Measurements from ENCODE around the gene URB1.

Gene URB1

DNA sequence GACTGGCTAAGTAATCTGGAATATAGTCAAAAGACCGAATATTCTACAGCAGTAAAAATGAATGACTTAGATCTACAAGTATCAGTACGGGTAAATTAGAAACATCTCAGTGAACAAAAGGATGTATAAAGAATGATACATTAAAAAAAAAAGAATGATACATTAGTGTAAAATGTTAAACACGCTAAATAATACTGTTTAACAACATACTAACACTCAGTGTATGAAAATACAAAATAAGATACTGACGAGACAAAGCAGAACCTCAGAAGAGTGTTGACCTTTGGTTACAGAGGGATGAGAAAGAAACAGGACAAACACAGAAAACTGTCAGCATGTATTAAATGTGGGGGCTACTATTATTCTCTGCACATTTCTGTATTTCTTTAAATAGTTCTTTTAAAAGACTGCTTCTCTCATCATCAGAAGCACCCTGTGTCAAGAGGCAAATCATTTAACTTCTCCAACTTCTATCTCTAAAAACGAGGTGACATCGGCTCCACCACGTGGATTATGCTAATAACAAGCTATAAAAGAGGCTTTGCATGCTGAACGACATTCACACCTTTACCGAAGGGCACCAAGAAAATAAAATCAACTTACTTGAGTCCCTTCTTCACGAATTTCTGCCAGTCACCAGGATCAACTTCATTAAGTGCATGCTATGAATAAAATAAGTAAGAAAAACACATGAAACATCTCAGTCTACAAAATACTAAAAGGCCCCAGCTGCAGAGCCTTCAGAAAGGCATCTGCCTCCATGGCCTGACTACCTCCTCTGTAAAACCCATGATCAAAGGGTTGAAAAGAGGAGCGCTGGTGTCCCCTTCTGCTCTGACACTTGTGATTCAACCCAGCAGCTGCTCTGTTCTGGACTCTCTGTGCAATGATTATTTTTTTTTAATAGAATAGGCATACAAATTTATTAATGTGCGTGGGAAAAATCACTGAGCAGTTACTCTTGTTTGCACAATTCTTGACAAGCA is 51.7 kb downstream of the URB1 start:
- no peak for DNase-seq (ENCODE audit: low read depth)

- no peak for DNase-seq (ENCODE audit: low read depth)
Observed at GRCh38 chr21:32338209-32338921, 54.4 kb downstream of the URB1 start.

DNA sequence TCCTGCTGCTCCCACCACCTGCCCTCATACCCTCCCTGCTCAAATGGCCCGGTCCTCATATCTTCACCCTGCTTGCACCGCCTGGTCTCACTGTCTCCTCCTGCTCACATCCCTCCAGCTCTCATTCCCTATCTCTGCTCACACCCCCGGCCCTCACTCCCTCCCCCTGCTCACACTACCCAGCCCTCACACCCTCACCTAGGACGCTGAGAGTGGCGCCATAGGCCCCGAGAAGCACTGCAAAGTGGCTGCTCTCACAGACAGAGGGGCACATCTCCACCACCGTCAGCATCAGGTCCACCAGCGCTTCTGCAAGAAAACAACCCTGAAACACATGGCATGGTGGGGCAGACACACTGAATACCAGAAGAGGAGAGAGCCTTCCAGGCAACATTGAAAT is 55.6 kb downstream of the URB1 start:
- DNase-seq (ENCODE audit: low read depth), result no peak

DNA sequence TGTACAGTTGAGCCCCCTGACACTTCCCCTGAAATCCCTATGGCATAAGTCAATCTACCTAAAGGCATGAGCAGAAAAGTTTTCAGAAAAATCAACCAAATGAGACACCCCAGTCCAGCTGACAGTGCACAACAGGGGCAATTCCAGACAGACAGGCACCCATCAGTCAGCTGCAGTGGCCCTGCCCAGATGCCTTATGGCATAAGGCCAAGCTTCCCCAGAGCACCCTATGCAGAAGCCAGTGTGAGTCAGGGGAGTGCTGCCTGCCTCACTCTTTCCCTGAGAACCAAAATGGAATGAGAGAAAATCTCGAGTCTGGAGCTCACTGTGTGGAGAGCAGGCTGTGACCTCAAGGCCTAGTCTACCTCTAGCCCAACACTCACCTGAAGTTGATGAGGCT is 56.1 kb downstream of the URB1 start:
- no peak for DNase-seq (ENCODE audit: low read depth)

DNA sequence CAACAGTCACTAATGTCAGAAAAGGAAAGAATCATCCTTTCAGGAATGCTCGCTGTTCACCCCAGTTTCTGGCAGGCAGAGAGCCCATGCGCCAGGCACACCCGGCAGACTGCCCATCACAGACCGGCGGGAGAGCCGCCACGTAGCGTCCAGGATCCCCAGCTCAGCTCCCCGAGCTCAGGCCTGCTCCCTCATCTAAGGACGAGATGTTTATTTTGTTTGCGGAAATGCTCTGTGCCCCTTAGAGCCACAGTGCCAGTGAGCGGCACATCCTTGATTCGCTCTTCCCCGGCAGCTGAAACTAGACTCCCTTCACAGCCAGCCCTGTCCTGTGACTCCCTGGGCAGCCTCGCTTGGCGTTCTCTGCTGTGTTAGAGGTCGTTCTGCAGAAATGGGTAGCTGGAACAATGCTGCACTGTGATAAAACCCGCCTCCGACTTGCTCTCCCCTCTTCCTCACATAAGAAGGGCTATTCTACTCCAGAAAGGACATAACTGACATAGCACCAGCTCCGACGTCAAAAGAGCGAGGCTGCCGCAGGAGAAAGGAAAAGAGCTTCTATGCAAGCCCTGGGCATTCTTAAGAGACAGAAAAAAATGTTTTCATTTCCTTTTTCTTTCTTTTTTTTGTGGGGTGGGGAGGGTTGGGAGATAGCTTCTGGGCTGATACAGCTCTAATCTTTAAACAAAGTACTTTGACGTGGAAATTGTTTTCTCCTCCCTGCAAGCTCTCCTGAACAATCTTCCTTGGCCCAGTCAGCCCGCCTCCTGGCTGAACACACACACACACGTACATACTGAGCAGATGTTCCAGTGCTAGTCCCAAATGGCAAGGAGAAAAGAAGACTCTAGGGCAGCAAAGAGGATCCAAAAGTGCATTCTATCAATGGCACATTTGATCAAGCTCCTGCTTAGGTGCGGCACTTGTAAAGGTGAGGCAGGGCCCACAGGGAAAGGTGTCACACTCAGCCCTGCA is 56.9 kb downstream of the URB1 start:
- DNase-seq (ENCODE audit: low read depth), result no peak

DNA sequence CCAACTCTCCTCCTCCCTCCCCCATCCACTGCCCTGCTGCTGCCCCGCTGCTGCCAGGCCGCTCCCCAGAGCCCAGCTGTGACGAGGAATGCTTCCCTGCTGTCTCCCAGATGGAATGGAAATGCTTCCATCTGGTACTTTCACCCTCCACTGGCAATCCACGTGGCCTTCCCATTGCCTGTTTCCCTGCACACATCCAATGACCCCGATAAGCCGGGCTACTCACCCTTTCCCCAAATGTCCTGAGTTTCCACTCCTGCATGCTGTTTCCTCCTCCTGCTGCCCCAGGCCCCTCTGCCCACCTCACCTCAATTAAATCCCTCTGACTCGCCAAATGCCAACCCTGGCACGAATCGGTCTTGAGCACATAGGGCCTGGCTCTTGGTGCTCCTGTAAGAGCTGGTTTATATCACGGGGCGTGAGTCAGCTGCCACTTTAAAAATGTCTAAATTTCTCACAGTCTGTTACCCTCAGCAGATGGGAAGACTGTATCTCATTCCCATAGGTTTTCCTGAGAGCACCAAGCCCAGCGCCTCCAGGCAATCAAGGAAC is 57.8 kb downstream of the URB1 start:
- no peak for DNase-seq (ENCODE audit: low read depth)

DNA sequence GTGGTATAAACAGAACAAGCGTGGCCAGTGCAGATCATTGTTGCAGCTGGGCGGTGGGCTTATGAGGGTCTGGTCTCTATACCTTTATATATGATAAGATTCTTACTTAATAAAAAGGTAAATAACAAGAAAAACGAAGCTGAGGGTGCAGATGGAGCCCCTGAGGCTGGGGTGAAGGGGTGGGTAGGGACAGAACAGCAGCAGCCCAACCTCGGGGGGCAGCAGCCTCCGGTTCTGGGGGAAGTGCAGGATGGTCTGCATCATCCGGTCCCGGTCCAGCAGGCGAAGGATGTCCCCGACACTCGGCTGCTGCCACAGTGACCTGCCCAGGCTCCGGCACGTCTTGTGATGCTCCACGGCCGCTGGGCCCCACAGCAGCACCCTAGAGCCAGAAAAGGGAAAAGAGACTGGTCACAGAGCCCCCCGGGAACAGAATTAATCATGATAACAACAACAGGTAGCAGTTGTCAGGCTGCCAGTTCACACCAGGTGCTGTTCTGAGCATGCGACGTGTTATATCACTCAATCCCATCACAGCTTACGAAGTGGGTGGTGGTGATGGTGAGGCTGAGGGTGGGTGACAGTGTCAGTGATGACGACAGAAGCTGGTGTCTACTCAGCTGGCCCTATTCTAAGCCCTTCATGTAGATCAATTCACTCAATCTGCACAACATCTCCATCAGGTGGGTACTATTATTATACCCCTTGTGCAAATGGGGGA is 58.7 kb downstream of the URB1 start:
- DNase-seq (ENCODE audit: low read depth), result no peak

GRCh38 chr21:32332463-32332951 is 60.3 kb downstream of the URB1 start:
- DNase-seq (ENCODE audit: low read depth), result no peak

DNA sequence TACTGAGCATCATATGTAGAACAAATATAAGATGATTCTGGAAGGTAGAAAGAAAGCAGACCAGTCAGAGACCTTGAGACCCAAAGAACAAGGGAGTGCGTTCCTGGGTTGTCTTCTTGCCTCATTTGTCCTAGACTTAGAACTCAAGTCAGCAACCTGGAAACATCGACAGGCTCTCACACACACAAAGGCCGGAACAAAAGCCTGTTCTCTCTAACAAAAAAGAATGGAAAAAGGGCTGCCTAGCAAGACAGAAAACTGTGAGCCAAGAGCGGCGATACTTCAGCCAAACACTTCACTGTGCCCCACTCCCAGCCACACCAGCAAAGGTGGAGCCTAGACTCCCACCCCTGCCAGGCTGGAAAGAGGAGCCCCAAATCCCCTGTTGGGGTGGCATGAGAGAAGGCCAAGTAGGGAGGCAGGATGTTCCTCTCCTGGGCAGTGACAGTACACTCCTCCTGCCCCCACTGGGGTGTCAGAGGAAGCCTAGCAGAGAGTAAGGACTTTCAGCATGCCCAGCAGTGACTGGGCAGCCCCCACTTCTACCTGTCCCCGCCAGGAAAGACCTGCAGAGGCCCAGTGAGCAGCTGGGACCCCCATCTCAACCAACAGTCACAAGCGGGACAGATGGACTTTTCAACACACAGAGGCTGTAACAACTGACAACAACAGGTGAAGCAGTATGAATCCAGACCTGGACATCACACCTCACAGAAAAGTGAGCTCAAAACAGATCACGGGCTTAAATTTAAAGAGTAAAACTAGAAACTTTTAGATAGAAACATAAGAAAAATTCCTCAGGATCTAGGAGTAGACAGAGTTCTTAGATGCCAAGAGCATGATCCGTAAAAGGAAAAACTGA is 61.1 kb downstream of the URB1 start:
- no peak for DNase-seq (ENCODE audit: low read depth)

DNA sequence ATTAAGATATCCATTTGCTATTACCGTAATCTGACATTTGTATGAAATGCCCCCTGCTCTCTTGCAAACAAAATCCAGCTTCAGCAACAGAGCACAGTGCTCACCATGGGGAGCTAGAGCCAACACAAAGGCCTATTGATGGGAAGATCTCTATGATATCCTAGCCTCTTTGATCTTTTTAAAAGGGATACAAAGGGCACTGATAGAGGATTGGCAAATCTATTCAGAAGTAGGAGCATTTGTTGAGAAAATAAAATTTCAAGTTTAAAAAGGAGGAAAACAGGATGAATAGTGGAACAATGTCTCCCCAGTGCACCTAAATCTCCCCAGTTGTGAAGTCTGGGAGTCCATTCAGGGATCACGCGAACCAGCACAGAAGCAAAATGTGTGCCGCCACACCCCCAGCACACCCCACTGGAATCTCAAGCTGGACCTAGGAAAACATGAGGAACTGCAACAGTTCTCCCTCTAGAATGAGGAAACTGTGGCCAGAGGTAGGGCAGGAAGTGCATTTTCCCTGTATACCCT is 62.0 kb downstream of the URB1 start:
- DNase-seq (ENCODE audit: low read depth), result no peak

DNA sequence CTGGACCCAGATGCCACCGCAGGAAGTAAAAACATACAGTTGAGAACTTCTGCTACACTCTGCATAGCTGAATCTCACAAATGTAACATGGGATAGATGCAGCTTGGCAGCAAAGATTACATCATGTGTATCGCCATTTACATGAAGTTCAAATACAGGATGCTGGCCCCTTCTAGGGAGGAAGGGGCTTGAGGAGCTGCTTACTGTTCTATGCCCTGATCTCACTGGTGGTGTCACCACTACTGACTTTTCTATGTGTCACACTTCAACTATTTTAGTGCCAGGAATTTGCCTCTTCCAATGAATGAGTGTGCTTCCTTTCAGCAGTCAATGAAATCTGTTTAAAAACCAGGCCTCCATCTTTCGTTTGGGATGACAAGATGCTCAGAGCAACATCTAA is 63.0 kb downstream of the URB1 start:
- no peak for DNase-seq (ENCODE audit: low read depth)

GRCh38 chr21:32329331-32329730 is 63.5 kb downstream of the URB1 start:
- DNase-seq (ENCODE audit: low read depth), result no peak

GRCh38 chr21:32328595-32328994 is 64.2 kb downstream of the URB1 start:
- no peak for DNase-seq (ENCODE audit: low read depth)

DNA sequence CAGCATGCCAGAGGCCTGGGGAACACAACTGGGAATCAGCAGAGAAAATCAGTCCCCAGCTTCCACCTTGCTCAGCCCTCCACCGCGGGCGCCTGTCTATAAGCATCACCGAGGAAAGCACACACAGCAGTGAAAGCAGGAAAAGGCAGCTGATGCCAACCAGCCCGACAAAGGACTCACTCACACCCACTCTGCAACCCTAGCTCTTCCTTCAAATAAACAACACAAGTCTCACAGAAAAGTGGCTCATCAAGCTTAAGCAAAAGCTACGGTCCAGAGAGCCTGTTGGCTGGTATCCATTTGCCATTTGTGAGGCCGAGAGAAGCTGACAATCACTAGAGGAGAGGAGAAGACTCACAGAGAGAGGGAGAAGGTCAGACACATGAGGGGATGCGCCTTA is 67.1 kb downstream of the URB1 start:
- no peak for DNase-seq (ENCODE audit: low read depth)

DNA sequence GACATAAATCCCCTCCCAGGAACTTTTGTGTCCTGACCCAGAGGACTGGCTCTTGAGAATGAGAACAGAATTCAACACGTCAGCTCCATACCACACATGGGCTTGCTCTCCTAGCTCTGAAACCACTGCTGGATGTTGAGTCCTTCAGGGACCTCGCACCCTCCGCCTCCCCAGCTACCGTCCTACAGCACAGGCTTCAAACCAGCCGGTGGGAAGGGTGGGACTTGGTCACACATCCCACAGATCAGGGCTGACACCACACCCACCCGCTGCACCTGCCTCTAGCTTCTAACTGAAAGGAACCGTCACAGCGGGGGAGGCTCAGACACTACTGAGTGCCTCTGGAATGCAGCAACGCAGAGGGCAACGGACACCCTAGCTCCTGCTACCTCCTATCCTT is 70.1 kb downstream of the URB1 start:
- DNase-seq (ENCODE audit: low read depth), result no peak

GRCh38 chr21:32322103-32322502 is 70.7 kb downstream of the URB1 start:
- no peak for DNase-seq (ENCODE audit: low read depth)

DNA sequence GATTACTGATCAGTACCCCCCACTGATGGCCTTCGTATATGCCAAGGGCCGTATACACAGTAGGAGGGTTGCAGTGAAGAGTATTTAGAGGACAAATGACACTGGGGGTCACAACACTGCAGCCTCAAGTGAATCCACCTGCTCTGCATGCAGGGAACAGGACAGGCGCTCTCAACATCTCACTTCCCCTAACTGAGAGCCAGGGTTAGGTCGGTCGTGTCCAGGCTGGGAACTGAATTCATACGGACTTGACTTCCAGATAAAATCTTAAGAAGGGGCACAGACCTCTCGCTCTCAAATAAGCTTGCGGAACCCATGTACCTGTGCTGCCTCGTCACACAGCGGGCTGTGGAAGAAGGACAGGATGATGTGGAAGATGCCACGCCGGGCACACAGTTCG is 71.3 kb downstream of the URB1 start:
- no peak for DNase-seq (ENCODE audit: low read depth)

- no peak for DNase-seq (ENCODE audit: low read depth)
Observed at GRCh38 chr21:32320726-32321125, 72.1 kb downstream of the URB1 start.

DNA sequence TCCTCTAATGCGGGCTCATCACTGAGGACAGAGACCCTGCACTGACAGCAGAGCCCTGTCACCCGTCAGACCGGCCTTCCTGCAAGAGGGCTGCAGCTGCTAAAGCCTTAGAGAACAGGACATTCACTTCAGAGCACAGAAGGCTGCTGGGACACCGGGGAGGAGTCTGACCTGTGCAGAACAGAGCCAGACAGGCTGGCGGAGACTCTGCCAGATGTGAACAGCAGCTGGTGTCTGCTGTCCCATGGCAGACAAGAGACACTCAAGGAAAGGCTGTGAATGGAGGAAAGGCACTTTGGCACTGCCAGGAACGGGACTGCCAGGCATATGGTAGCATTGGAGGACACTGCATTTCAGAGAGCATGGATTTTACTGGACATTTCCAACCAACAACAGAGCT is 72.8 kb downstream of the URB1 start:
- DNase-seq (ENCODE audit: low read depth), result no peak

GRCh38 chr21:32319012-32319411 is 73.8 kb downstream of the URB1 start:
- DNase-seq (ENCODE audit: low read depth), result no peak

All from stimulated activated CD8-positive, alpha-beta memory T cell treated with anti-CD3 and anti-CD28 coated beads, Interleukin-12 subunit alpha, Interleukin-12 subunit beta, amount 100 ng/mL, for 1 hour (primary cell).